OCI-LY7 (cell line): ENCODE data around the gene COQ8A. TPM values are rescaled to one million over a fixed set of nuclear protein-coding genes. Genes with fewer than 3 reads are reported as not detected.

Experiments used
- BruUV-seq: library from RNA; stranded (reverse); fragments of 400-500 nt; replicated peaks from 2 replicates; lab custom pipeline; 2021; lab: Mats Ljungman, UMichigan
- CTCF ChIA-PET: fragments of 300-600 bp; sonication (Branson Sonifier 250); formaldehyde crosslinking; loops from one replicate; lab custom pipeline; 2022; ENCODE audit warnings: antibody characterized with exemption; ENCODE audit not compliant: unreplicated experiment; lab: Charles Lee
- POLR2A ChIA-PET: fragments of 300-600 bp; sonication (Branson Sonifier 250); formaldehyde crosslinking; loops from one replicate; lab custom pipeline; 2022; ENCODE audit warnings: antibody characterized with exemption; lab: Charles Lee
- DNase-seq: peaks from one replicate; pipeline ENCODE4 v3.0.0-alpha.2; 2015; ENCODE audit warnings: low spot score
- H2AFZ ChIP-seq: fragments of 200-600 bp; sonication (generic), shearing (Covaris generic); 2 replicates; pipeline ENCODE4 v1.6.1; 2014; ENCODE audit warnings: mild to moderate bottlenecking, antibody characterized with exemption, low read length, moderate library complexity
- H3K27ac ChIP-seq: fragments of 200-600 bp; sonication (generic); 2 replicates; pipeline ENCODE4 v1.5.1; 2014; ENCODE audit warnings: mixed run types, low read depth, mild to moderate bottlenecking, moderate library complexity, low read length, inconsistent platforms; ENCODE audit not compliant: poor library complexity, severe bottlenecking
- H3K36me3 ChIP-seq: fragments of 200-600 bp; sonication (generic); 2 replicates; pipeline ENCODE4 v1.6.1; 2014; ENCODE audit warnings: mild to moderate bottlenecking, antibody characterized with exemption, low read length, moderate library complexity, mixed read lengths; ENCODE audit not compliant: insufficient read depth
- H3K4me1 ChIP-seq: fragments of 200-600 bp; sonication (generic); 2 replicates; pipeline ENCODE4 v1.5.1; 2014; ENCODE audit warnings: mild to moderate bottlenecking, low read length; ENCODE audit not compliant: insufficient read depth, poor library complexity, severe bottlenecking
- H3K4me2 ChIP-seq: fragments of 200-600 bp; sonication (generic); 2 replicates; pipeline ENCODE4 v1.6.1; 2014; ENCODE audit warnings: mild to moderate bottlenecking, low read length
- H3K4me3 ChIP-seq: fragments of 200-600 bp; sonication (generic); 2 replicates; pipeline ENCODE4 v1.5.1; 2014; ENCODE audit warnings: mild to moderate bottlenecking, low read depth, low read length; ENCODE audit not compliant: poor library complexity, severe bottlenecking
- H3K79me2 ChIP-seq: fragments of 200-600 bp; sonication (generic); 2 replicates; pipeline ENCODE4 v1.6.1; 2016; ENCODE audit warnings: low read depth, mild to moderate bottlenecking, low read length, moderate library complexity, mixed read lengths; ENCODE audit not compliant: insufficient read depth
- H3K9me2 ChIP-seq: fragments of 200-600 bp; sonication (generic); 2 replicates; pipeline ENCODE4 v1.6.1; 2016; ENCODE audit warnings: mild to moderate bottlenecking, low read length, mixed read lengths; ENCODE audit not compliant: insufficient read depth
- H3K9me3 ChIP-seq: fragments of 200-600 bp; sonication (generic); 2 replicates; pipeline ENCODE4 v1.6.1; 2014; ENCODE audit warnings: mild to moderate bottlenecking, mixed run types, low read length, mixed read lengths
- H4K20me1 ChIP-seq: fragments of 200-600 bp; sonication (generic); 2 replicates; pipeline ENCODE4 v1.6.1; 2014; ENCODE audit warnings: mild to moderate bottlenecking, antibody characterized with exemption, low read length, moderate library complexity, mixed read lengths; ENCODE audit not compliant: insufficient read depth
- EZH2phosphoT487 ChIP-seq: fragments of 200-600 bp; sonication (generic); IDR thresholded peaks from 2 replicates; pipeline ENCODE4 v1.6.1; 2018; ENCODE audit warnings: low read depth, borderline replicate concordance, mild to moderate bottlenecking, mixed run types, antibody characterized with exemption, low read length, moderate library complexity, mixed read lengths
- intact Hi-C: fragments of 100-400 bp; cut with micrococcal nuclease; formaldehyde crosslinking; loops from one replicate; pipeline ENCODE4 v1.10.0; 2022; ENCODE audit not compliant: unreplicated experiment
- total RNA-seq, 2 experiments: library from RNA; depleted of rRNA in 1 of 2; stranded (reverse); fragments of >200 nt in 1 of 2; shearing (Covaris generic) in 1 of 2; gene quantifications; 2 replicates each; pipeline ENCODE4 v1.2.3, GENCODE V29; 2014 to 2022
- TF ChIP-seq, protein P1 (sequence below): fragments of 200-600 bp; sonication (generic); conservative IDR thresholded peaks from 2 replicates; pipeline ENCODE4 v1.5.1; 2014; ENCODE audit warnings: mild to moderate bottlenecking, antibody characterized with exemption, low read length, moderate library complexity, mixed read lengths

The COQ8A gene
- total RNA-seq, 2 experiments from 2014 or later, result 19.4 to 19.6 TPM

DNA sequence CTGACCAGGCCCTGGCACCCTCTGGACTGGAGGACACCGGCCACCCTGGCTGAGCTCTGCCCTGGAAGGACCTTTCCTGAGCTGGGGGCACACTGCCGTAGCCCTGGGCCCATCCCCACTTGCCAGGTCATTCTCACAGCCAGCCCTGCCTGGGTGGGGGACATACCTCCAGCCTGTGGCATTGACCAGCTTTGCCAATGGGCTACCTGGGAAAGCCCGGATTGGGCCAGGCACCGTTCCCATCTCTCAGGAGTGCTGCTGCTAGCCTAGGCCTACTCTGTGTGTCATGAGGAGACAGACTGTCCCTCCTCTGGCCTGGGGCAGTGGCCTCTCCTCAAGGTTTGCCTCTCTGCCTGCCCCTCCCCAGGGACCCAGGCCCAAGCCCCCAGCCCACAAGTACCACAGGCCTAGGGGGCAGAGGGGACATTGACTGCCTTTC, 40.0 kb downstream of the COQ8A start:
- no peak for TF ChIP-seq EZH2phosphoT487
- TF ChIP-seq, protein P1, sequence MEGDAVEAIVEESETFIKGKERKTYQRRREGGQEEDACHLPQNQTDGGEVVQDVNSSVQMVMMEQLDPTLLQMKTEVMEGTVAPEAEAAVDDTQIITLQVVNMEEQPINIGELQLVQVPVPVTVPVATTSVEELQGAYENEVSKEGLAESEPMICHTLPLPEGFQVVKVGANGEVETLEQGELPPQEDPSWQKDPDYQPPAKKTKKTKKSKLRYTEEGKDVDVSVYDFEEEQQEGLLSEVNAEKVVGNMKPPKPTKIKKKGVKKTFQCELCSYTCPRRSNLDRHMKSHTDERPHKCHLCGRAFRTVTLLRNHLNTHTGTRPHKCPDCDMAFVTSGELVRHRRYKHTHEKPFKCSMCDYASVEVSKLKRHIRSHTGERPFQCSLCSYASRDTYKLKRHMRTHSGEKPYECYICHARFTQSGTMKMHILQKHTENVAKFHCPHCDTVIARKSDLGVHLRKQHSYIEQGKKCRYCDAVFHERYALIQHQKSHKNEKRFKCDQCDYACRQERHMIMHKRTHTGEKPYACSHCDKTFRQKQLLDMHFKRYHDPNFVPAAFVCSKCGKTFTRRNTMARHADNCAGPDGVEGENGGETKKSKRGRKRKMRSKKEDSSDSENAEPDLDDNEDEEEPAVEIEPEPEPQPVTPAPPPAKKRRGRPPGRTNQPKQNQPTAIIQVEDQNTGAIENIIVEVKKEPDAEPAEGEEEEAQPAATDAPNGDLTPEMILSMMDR, result no peak
- Histone ChIP-seq H3K36me3 (no peaks in the 10 kb centered on the region), H3K4me3 (no peak overlapping the region), H3K27ac (no peak overlapping the region), H4K20me1 (no peaks in the 10 kb centered on the region), H2AFZ (no peak overlapping the region), H3K4me1 (no peaks in the 10 kb centered on the region), H3K9me3 (no peaks in the 10 kb centered on the region), H3K79me2 (no peaks in the 10 kb centered on the region), H3K9me2 (no peaks in the 10 kb centered on the region), H3K4me2 (no peak overlapping the region)
- no peak for DNase-seq
- no TSS peak for BruUV-seq
- POLR2A ChIA-PET, result no interaction called here
- intact Hi-C loops, result no loop called here
- CTCF ChIA-PET, result no interaction called here

DNA sequence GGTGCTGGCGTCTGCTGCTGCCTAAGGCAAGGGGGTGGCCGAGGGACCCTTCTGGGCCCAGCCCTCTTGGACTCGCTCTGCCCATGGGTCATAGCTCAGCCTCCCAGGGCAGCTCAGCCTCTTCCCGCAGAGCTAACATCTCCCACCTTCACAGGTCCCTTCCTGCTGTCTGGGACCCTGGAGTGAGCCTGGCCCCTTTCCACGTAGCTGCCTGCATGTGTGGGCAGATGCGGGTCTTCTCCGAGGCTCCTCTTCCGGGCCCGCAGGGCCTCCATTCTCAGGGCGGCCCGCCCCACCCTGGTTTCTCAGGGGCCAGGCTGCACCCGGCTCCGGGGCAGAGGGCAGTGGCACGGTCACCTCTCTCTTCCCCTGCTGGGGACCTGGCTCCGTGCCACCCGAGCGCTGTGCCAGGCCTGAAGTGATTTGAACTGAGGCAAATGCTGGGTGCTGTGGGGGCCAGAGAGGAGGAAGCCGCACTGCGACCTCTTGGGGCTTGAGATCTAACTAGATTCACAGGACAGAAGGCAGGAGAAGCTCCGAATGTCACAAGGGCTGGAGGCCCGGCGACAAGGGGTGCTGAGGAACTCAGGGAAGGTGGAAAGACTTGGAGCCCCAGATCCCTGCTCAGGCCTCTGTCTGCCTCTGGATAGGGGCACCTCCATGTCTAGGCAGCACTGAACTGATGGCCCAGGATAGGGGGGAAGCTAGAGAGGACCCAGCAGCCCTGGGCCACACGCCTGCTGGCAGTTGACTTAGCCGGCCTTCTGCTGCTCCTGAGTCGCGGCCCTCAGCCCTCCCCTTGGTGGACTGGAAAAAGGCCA, 40.7 kb downstream of the COQ8A start:
- no peaks in the 10 kb centered on the region for H3K36me3 ChIP-seq
- no peak overlapping the region for H3K4me3 ChIP-seq
- no peaks in the 10 kb centered on the region for H3K9me3 ChIP-seq
- H4K20me1 ChIP-seq, result no peaks in the 10 kb centered on the region
- POLR2A ChIA-PET, result no interaction called here
- no peaks in the 10 kb centered on the region for H3K9me2 ChIP-seq
- H3K79me2 ChIP-seq, result no peaks in the 10 kb centered on the region
- DNase-seq, result no peak
- H3K4me2 ChIP-seq, result no peak overlapping the region
- no peak overlapping the region for H2AFZ ChIP-seq
- H3K27ac ChIP-seq, result no peak overlapping the region
- no peaks in the 10 kb centered on the region for H3K4me1 ChIP-seq
- intact Hi-C loops, result no loop called here
- BruUV-seq, result no TSS peak
- CTCF ChIA-PET, result no interaction called here
- TF ChIP-seq, protein P1, result no peak

DNA sequence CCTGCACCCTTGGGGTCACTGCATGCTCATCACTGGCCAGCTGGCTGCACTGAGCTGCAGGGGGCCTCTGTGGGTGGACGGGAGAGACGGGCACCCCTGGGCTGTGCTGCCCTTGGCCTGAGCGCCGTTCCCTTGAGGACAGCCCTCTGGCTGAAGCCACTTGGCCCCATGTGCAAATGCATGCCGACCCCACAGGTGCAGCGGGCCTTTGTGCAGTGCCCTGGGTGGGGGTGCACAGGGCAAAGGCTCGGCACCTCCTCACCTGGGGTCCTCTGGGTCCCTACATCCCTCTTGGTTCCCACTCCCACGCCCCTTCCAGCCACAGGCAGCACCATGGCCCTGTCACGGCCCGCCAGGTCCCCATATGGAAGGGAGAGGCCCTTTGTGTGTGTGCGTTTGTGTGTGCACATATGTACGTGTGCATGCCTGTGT, 41.3 kb downstream of the COQ8A start:
- Histone ChIP-seq H4K20me1 (no peaks in the 10 kb centered on the region), H3K79me2 (no peaks in the 10 kb centered on the region), H3K36me3 (no peaks in the 10 kb centered on the region), H3K4me1 (no peaks in the 10 kb centered on the region), H3K4me3 (no peak overlapping the region), H3K4me2 (no peak overlapping the region), H3K27ac (no peak overlapping the region), H3K9me2 (no peaks in the 10 kb centered on the region), H2AFZ (no peak overlapping the region), H3K9me3 (no peaks in the 10 kb centered on the region)
- intact Hi-C loops, result no loop called here
- no TSS peak for BruUV-seq
- POLR2A ChIA-PET, result no interaction called here
- DNase-seq, result no peak
- TF ChIP-seq EZH2phosphoT487, result no peak
- TF ChIP-seq, protein P1, result no peak
- CTCF ChIA-PET, result no interaction called here
